Activated naive CD4-positive, alpha-beta T cell treated with anti-CD3 and anti-CD28 coated beads, Interleukin-2, amount 10 ng/mL, durations not matched to agents 7 days and 5 days (primary cell): ENCODE measurements around the gene CD34.

Source experiments
- CTCF ChIA-PET: fragments of 350-600 bp; sonication (Branson Sonifier 250); formaldehyde crosslinking; loops from one replicate; lab custom pipeline; 2021; ENCODE audit warnings: antibody characterized with exemption; lab: Charles Lee
- DNase-seq: peaks from one replicate; pipeline ENCODE4 v3.0.0-alpha.2; 2020
- H3K27ac Mint-ChIP-seq: one replicate; pipeline ENCODE4 v1.8.0; 2021; ENCODE audit warnings: mild to moderate bottlenecking, moderate library complexity, mixed read lengths
- H3K27me3 Mint-ChIP-seq: one replicate; pipeline ENCODE4 v1.8.0; 2021; ENCODE audit warnings: mild to moderate bottlenecking, mixed read lengths
- H3K36me3 Mint-ChIP-seq: one replicate; pipeline ENCODE4 v1.8.0; 2021; ENCODE audit warnings: mixed read lengths
- H3K4me1 Mint-ChIP-seq: one replicate; pipeline ENCODE4 v1.8.0; 2021; ENCODE audit warnings: mixed read lengths
- H3K4me3 Mint-ChIP-seq: one replicate; pipeline ENCODE4 v1.8.0; 2021; ENCODE audit warnings: mild to moderate bottlenecking, moderate library complexity, mixed read lengths
- H3K9me3 Mint-ChIP-seq: one replicate; pipeline ENCODE4 v1.8.0; 2021; ENCODE audit warnings: mixed read lengths

CD34 gene

GRCh38 chr1:207901041-207901653, 9.8 kb downstream of the CD34 start:
- H3K27me3 Mint-ChIP-seq: peaks cover 5% of the 10 kb centered on the region
- CTCF ChIA-PET: interaction anchor here (1.0 to 1.4 kb wide), 4 partner anchors 14 to 72 kb away, joined by 3 to 6 read pairs (median 6); no protein-coding TSS in a partner anchor
- DNase-seq: no peak
- H3K4me3 Mint-ChIP-seq: no peak overlapping the region
- no peaks in the 10 kb centered on the region for H3K36me3 Mint-ChIP-seq
- H3K4me1 Mint-ChIP-seq: peaks cover 20% of the 10 kb centered on the region
- no peak overlapping the region for H3K27ac Mint-ChIP-seq
- no peaks in the 10 kb centered on the region for H3K9me3 Mint-ChIP-seq

GRCh38 chr1:207898836-207899235, 12.1 kb downstream of the CD34 start:
- Mint-ChIP-seq H3K36me3 (no peaks in the 10 kb centered on the region), H3K4me3 (no peak overlapping the region), H3K4me1 (peaks cover 16% of the 10 kb centered on the region), H3K27ac (no peak overlapping the region), H3K27me3 (peaks cover 9% of the 10 kb centered on the region), H3K9me3 (no peaks in the 10 kb centered on the region)
- no peak for DNase-seq
- CTCF ChIA-PET: interaction anchor here (0.6 to 0.8 kb wide), 2 partner anchors 56 to 685 kb away, joined by 3 to 4 read pairs; no protein-coding TSS in a partner anchor

- Mint-ChIP-seq H3K9me3 (no peaks in the 10 kb centered on the region), H3K4me3 (no peak overlapping the region), H3K36me3 (no peaks in the 10 kb centered on the region), H3K27me3 (peaks cover 9% of the 10 kb centered on the region), H3K27ac (no peak overlapping the region), H3K4me1 (peaks cover 16% of the 10 kb centered on the region)
- CTCF ChIA-PET: interaction anchor here (4.3 kb wide), 1 partner anchor 13 kb away, joined by 51 read pairs; no protein-coding TSS in a partner anchor
- DNase-seq: no peak
These were observed 12.7 kb downstream of the CD34 start for GRCh38 chr1:207898260-207898659.

- no peak for DNase-seq
- CTCF ChIA-PET: interaction anchor here (1.5 to 4.3 kb wide), 4 partner anchors 10 to 101 kb away, joined by 4 to 51 read pairs (median 24); no protein-coding TSS in a partner anchor
- Mint-ChIP-seq H3K4me1 (peaks cover 13% of the 10 kb centered on the region), H3K4me3 (no peak overlapping the region), H3K9me3 (no peaks in the 10 kb centered on the region), H3K27me3 (peaks cover 13% of the 10 kb centered on the region), H3K27ac (no peak overlapping the region), H3K36me3 (no peaks in the 10 kb centered on the region)
These were observed 13.7 kb downstream of the CD34 start for GRCh38 chr1:207897188-207897587.

GRCh38 chr1:207896547-207896946, 14.4 kb downstream of the CD34 start:
- no peak for DNase-seq
- Mint-ChIP-seq H3K4me3 (no peak overlapping the region), H3K36me3 (no peaks in the 10 kb centered on the region), H3K27ac (no peak overlapping the region), H3K4me1 (peaks cover 7% of the 10 kb centered on the region), H3K27me3 (peaks cover 13% of the 10 kb centered on the region), H3K9me3 (no peaks in the 10 kb centered on the region)
- CTCF ChIA-PET: interaction anchor here (1.5 to 4.3 kb wide), 4 partner anchors 11 to 102 kb away, joined by 4 to 51 read pairs (median 24); no protein-coding TSS in a partner anchor

GRCh38 chr1:207894704-207895103, 16.2 kb downstream of the CD34 start:
- no peak overlapping the region for H3K4me3 Mint-ChIP-seq
- no peaks in the 10 kb centered on the region for H3K4me1 Mint-ChIP-seq

GRCh38 chr1:207893737-207894582, 17.0 kb downstream of the CD34 start:
- DNase-seq: no peak
- peaks cover 22% of the 10 kb centered on the region for H3K27me3 Mint-ChIP-seq
- H3K4me1 Mint-ChIP-seq: no peaks in the 10 kb centered on the region
- no peaks in the 10 kb centered on the region for H3K36me3 Mint-ChIP-seq
- no peaks in the 10 kb centered on the region for H3K9me3 Mint-ChIP-seq
- H3K4me3 Mint-ChIP-seq: no peak overlapping the region
- H3K27ac Mint-ChIP-seq: no peak overlapping the region
- CTCF ChIA-PET: interaction anchor here (0.9 to 4.3 kb wide), 3 partner anchors 9 to 70 kb away, joined by 3 to 51 read pairs (median 45); no protein-coding TSS in a partner anchor

More at GRCh38 chr1:207894704-207895103, 16.2 kb downstream of the CD34 start:
- CTCF ChIA-PET: interaction anchor here (0.7 to 4.3 kb wide), 3 partner anchors 9 to 1618 kb away, joined by 3 to 51 read pairs (median 45); no protein-coding TSS in a partner anchor
- H3K36me3 Mint-ChIP-seq: no peaks in the 10 kb centered on the region
- no peaks in the 10 kb centered on the region for H3K9me3 Mint-ChIP-seq
- DNase-seq: no peak
- peaks cover 16% of the 10 kb centered on the region for H3K27me3 Mint-ChIP-seq
- H3K27ac Mint-ChIP-seq: no peak overlapping the region

- DNase-seq: no peak
- no peaks in the 10 kb centered on the region for H3K36me3 Mint-ChIP-seq
- no peaks in the 10 kb centered on the region for H3K9me3 Mint-ChIP-seq
- CTCF ChIA-PET: no interaction called here
- H3K4me3 Mint-ChIP-seq: no peak overlapping the region
- peaks cover 24% of the 10 kb centered on the region for H3K27me3 Mint-ChIP-seq
- no peak overlapping the region for H3K27ac Mint-ChIP-seq
- H3K4me1 Mint-ChIP-seq: no peaks in the 10 kb centered on the region
These were observed 18.2 kb downstream of the CD34 start for GRCh38 chr1:207892764-207893163.

- CTCF ChIA-PET: interaction anchor here (1.2 kb wide), 1 partner anchor 22 kb away, joined by 4 read pairs; no protein-coding TSS in a partner anchor
- peaks cover 8% of the 10 kb centered on the region for H3K4me1 Mint-ChIP-seq
- H3K9me3 Mint-ChIP-seq: no peaks in the 10 kb centered on the region
- H3K27me3 Mint-ChIP-seq: peaks cover 34% of the 10 kb centered on the region
- no peak for DNase-seq
- no peak overlapping the region for H3K4me3 Mint-ChIP-seq
- no peaks in the 10 kb centered on the region for H3K36me3 Mint-ChIP-seq
- H3K27ac Mint-ChIP-seq: no peak overlapping the region
These were observed 19.8 kb downstream of the CD34 start for GRCh38 chr1:207891148-207891547.

GRCh38 chr1:207890136-207890738, 20.7 kb downstream of the CD34 start:
- no peak overlapping the region for H3K27ac Mint-ChIP-seq
- no peak for DNase-seq
- peaks cover 31% of the 10 kb centered on the region for H3K27me3 Mint-ChIP-seq
- CTCF ChIA-PET: no interaction called here
- no peaks in the 10 kb centered on the region for H3K9me3 Mint-ChIP-seq
- H3K4me1 Mint-ChIP-seq: peaks cover 12% of the 10 kb centered on the region
- H3K4me3 Mint-ChIP-seq: no peak overlapping the region
- H3K36me3 Mint-ChIP-seq: no peaks in the 10 kb centered on the region

GRCh38 chr1:207888652-207889051, 22.3 kb downstream of the CD34 start:
- no peak for DNase-seq
- peaks cover 28% of the 10 kb centered on the region for H3K4me1 Mint-ChIP-seq
- no peak overlapping the region for H3K27ac Mint-ChIP-seq
- no peaks in the 10 kb centered on the region for H3K9me3 Mint-ChIP-seq
- CTCF ChIA-PET: interaction anchor here (1.0 to 8.4 kb wide), 3 partner anchors 18 to 73 kb away, joined by 3 to 215 read pairs (median 141); no protein-coding TSS in a partner anchor
- no peak overlapping the region for H3K4me3 Mint-ChIP-seq
- H3K36me3 Mint-ChIP-seq: no peaks in the 10 kb centered on the region
- peaks cover 30% of the 10 kb centered on the region for H3K27me3 Mint-ChIP-seq

- Mint-ChIP-seq H3K4me3 (no peak overlapping the region), H3K4me1 (peaks cover 35% of the 10 kb centered on the region), H3K36me3 (no peaks in the 10 kb centered on the region), H3K27ac (no peak overlapping the region), H3K27me3 (peaks cover 26% of the 10 kb centered on the region), H3K9me3 (no peaks in the 10 kb centered on the region)
- CTCF ChIA-PET: interaction anchor here (0.9 to 8.4 kb wide), 10 partner anchors 8 to 245 kb away, joined by 3 to 215 read pairs (median 38); no protein-coding TSS in a partner anchor
- DNase-seq: no peak
These were observed 23.3 kb downstream of the CD34 start for GRCh38 chr1:207887542-207888201.

GRCh38 chr1:207886227-207886626, 24.7 kb downstream of the CD34 start:
- CTCF ChIA-PET: interaction anchor here (0.8 to 8.4 kb wide), 16 partner anchors 10 to 307 kb away, joined by 3 to 215 read pairs (median 10); no protein-coding TSS in a partner anchor
- no peak for DNase-seq
- peaks cover 26% of the 10 kb centered on the region for H3K27me3 Mint-ChIP-seq
- H3K4me1 Mint-ChIP-seq: peaks cover 44% of the 10 kb centered on the region
- no peak overlapping the region for H3K4me3 Mint-ChIP-seq
- no peak overlapping the region for H3K27ac Mint-ChIP-seq
- no peaks in the 10 kb centered on the region for H3K36me3 Mint-ChIP-seq
- H3K9me3 Mint-ChIP-seq: no peaks in the 10 kb centered on the region
